ENCODE data around the gene RAB3GAP2.

GRCh38 chr1:220233927-220234326 is 38.3 kb downstream of the RAB3GAP2 start:
- TF ChIP-seq CTCF (conservative IDR thresholded peaks at IDR 0.05): no peak
- TF ChIP-seq ZFX (IDR thresholded peaks at IDR 0.05): no peak
